Fibroblast of lung (primary cell): ENCODE data around the gene HOXC5.

Source experiments
- CTCF ChIP-seq, 2 donors: IDR thresholded peaks in 1 of 2; conservative IDR thresholded peaks in 1 of 2; 1 replicate in 1 of 2; 2 replicates in 1 of 2; pipeline ENCODE4 v1.5.1; 2011 to 2012; ENCODE audit warnings: low read length in 2 of 2, control low read depth in 1 of 2, inconsistent platforms in 1 of 2, low read depth in 1 of 2, mild to moderate bottlenecking in 1 of 2
- EZH2 ChIP-seq: IDR thresholded peaks from 2 replicates; pipeline ENCODE4 v1.5.1; 2012; ENCODE audit warnings: low read length, control low read depth, mild to moderate bottlenecking; ENCODE audit errors: missing control alignments

- TF ChIP-seq CTCF (conservative IDR thresholded peaks at IDR 0.05 in 1 of 2, IDR thresholded peaks at IDR 0.05 in 1 of 2; ENCODE audit: low read depth in 1 of 2, low read length in 2 of 2) = no peak
- no peak for TF ChIP-seq EZH2
Observed at GRCh38 chr12:53996240-53997203, 36.3 kb upstream of the HOXC5 start.
